PC-3 (cell line): Measurements from ENCODE around the gene BGLAP. TPM values are rescaled to one million over a fixed set of nuclear protein-coding genes. Genes with fewer than 3 reads are reported as not detected.

Experiments used
- ATAC-seq: fragments of 200-7000 bp; cut with Tn5 transposase; 2 replicates; pipeline ENCODE4 v1.9.1; 2020; ENCODE audit warnings: mild to moderate bottlenecking, moderate library complexity
- BruUV-seq: library from RNA; stranded (reverse); fragments of 400-500 nt; replicated peaks from 2 replicates; lab custom pipeline; 2021; lab: Mats Ljungman, UMichigan
- CTCF ChIA-PET: fragments of 300-600 bp; sonication (Branson Sonifier 250); formaldehyde crosslinking; loops from one replicate; lab custom pipeline; 2022; ENCODE audit warnings: antibody characterized with exemption; lab: Charles Lee
- POLR2A ChIA-PET: fragments of 300-600 bp; sonication (Branson Sonifier 250); formaldehyde crosslinking; loops from one replicate; lab custom pipeline; 2022; ENCODE audit warnings: antibody characterized with exemption; ENCODE audit not compliant: unreplicated experiment; lab: Charles Lee
- DNase-seq: peaks from one replicate; pipeline ENCODE4 v3.0.0-alpha.2; 2015
- H2AFZ ChIP-seq: fragments of 300-600 bp; sonication (generic); 2 replicates; pipeline ENCODE4 v1.6.0; 2016; ENCODE audit warnings: antibody characterized with exemption, low read length
- H3F3A ChIP-seq: fragments of 300-600 bp; sonication (generic); one replicate; pipeline ENCODE4 v1.6.0; 2017; ENCODE audit warnings: antibody characterized with exemption, low read length, control low read depth, mild to moderate bottlenecking; ENCODE audit not compliant: unreplicated experiment
- H3K27ac ChIP-seq: fragments of 300-600 bp; sonication (generic); 2 replicates; pipeline ENCODE4 v1.5.1; 2016; ENCODE audit warnings: mild to moderate bottlenecking, low read length
- H3K27me3 ChIP-seq: fragments of 300-600 bp; sonication (generic); 2 replicates; pipeline ENCODE4 v1.6.1; 2016; ENCODE audit warnings: low read length, mixed read lengths
- H3K36me3 ChIP-seq: fragments of 300-600 bp; sonication (generic); 2 replicates; pipeline ENCODE4 v1.6.1; 2016; ENCODE audit warnings: low read depth, mixed run types, low read length, mixed read lengths
- H3K4me1 ChIP-seq: fragments of 300-600 bp; sonication (generic); 2 replicates; pipeline ENCODE4 v1.5.1; 2016; ENCODE audit warnings: low read length; ENCODE audit not compliant: insufficient read depth
- H3K4me2 ChIP-seq: fragments of 300-600 bp; sonication (generic); 2 replicates; pipeline ENCODE4 v1.6.0; 2016; ENCODE audit warnings: low read length
- H3K4me3 ChIP-seq: fragments of 300-600 bp; sonication (generic); 2 replicates; pipeline ENCODE4 v1.5.1; 2016; ENCODE audit warnings: mild to moderate bottlenecking, low read length, mixed read lengths
- H3K79me2 ChIP-seq: fragments of 300-600 bp; sonication (generic); 2 replicates; pipeline ENCODE4 v1.6.1; 2017; ENCODE audit warnings: low read length, mixed read lengths
- H3K9ac ChIP-seq: fragments of 300-600 bp; sonication (generic); 2 replicates; pipeline ENCODE4 v1.6.0; 2016; ENCODE audit warnings: mild to moderate bottlenecking, low read length
- H3K9me2 ChIP-seq: fragments of 300-600 bp; sonication (generic); replicated peaks from 2 replicates; pipeline ENCODE4 v1.6.1; 2016; ENCODE audit warnings: mixed run types, low read length, mixed read lengths
- H3K9me3 ChIP-seq: fragments of 300-600 bp; sonication (generic); 2 replicates; pipeline ENCODE4 v1.6.1; 2016; ENCODE audit warnings: low read length, mixed read lengths
- H4K20me1 ChIP-seq: fragments of 300-600 bp; sonication (generic); 2 replicates; pipeline ENCODE4 v1.6.1; 2016; ENCODE audit warnings: low read length, mixed read lengths
- EZH2 ChIP-seq: fragments of 300-600 bp; sonication (generic); IDR thresholded peaks from one replicate; pipeline ENCODE4 v1.6.1; 2017; ENCODE audit warnings: antibody characterized with exemption, mild to moderate bottlenecking, low read length; ENCODE audit not compliant: unreplicated experiment
- EZH2phosphoT487 ChIP-seq: fragments of 300-600 bp; sonication (generic); IDR thresholded peaks from 2 replicates; pipeline ENCODE4 v1.6.1; 2018; ENCODE audit warnings: mild to moderate bottlenecking, antibody characterized with exemption, low read length, borderline replicate concordance
- intact Hi-C: fragments of 100-400 bp; cut with micrococcal nuclease; formaldehyde crosslinking; loops from 2 replicates; pipeline ENCODE4 v1.9.0; 2023
- total RNA-seq: library from RNA; depleted of rRNA; stranded (reverse); fragments of >200 nt; gene quantifications from 2 replicates; pipeline ENCODE4 v1.2.3, GENCODE V29; 2014
- TF ChIP-seq, protein P1 (sequence below): fragments of 300-600 bp; sonication (generic); conservative IDR thresholded peaks from 2 replicates; pipeline ENCODE4 v1.5.1; 2017; ENCODE audit warnings: antibody characterized with exemption, low read depth, mild to moderate bottlenecking, low read length

The BGLAP gene
- total RNA-seq, 1 experiment from 2014 or later: 2.5 TPM

DNA sequence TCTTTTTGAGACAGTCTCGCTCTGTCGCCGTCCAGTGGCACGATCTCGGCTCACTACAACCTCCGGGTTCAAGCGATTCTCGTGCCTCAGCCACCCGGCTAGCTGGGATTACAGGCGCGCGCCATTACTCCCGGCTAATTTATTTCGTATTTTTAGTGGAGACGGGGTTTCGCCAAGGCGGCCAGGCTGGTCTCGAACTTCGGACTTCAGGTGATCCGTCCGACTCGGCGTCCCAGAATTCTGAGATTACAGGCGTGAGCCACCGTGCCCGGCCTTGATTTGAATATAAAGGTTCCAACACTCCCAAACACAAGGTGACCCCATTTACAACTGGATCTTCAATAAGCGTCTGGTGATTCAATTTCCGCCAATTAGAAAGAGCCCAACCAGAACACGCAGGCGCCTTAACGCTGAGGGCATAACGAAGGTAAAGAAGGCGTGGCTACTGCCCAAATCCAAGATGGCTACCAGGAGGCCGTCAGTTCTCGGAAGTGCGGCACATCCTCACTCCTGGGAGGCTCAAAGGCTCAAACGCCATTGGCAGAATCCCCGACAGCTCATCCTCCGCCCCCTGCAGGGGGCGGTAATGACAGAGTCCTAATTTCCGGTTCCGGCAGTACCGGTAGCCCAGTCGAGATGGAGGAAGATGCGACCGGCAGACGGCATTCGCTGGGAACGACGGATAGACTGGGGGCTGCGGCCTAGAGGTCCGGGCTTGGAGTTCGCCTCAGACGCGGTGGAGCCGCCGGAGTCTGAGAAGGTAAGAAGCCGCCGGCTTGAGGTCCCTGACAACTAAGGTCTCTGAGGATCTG, 48.3 kb upstream of the BGLAP start, which contains the start of gene SLC25A44:
Gene SLC25A44, plus strand, starts transcription at position 617 of the 812 bp plus-strand sequence. CDS start 5,744 bp downstream, outside the sequence.
- TSS peak; percentile 91 for BruUV-seq
- ATAC-seq: peak; percentile 98
- H3K9ac ChIP-seq: peak within 1 kb of the TSS; percentile 82

DNA sequence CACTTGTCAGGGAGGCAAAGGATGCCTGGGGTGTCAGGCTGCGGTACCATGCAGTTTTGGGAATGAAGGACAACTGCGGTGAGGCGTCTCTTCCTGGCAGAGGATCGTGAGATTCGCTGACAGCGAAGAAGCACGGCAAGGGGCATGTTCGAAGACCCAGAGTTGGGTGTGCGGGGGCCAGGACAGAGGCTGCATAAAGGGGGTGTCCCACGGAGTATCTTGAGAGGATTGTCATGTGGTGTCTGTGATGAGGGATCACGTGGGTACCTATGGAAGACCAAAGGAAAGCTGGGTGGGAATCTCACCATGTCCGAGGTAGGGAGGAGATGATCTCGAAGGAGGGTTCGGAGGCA, 47.7 kb upstream of the BGLAP start:
- no peaks in the 10 kb centered on the region; the same call in 1 of the 2 replicates for H4K20me1 ChIP-seq
- H3K4me1 ChIP-seq: peaks cover 6% of the 10 kb centered on the region
- peak overlapping the region; percentile 75 for H3K9ac ChIP-seq
- CTCF ChIA-PET: interaction anchor here (0.5 to 1.5 kb wide), 2 partner anchors 31 to 160 kb away, joined by 5 to 17 read pairs; no protein-coding TSS in a partner anchor
- no peaks in the 10 kb centered on the region for H3K9me3 ChIP-seq
- peaks cover 7% of the 10 kb centered on the region; the same call in 1 of the 2 replicates for H3K36me3 ChIP-seq
- peak overlapping the region; percentile 36 for H2AFZ ChIP-seq
- intact Hi-C loops: loop anchor here (1.0 kb wide), 1 partner anchor 48 kb away; no protein-coding TSS in a partner anchor
- H3K27ac ChIP-seq: no peak overlapping the region
- ATAC-seq: peak; percentile 5
- H3K27me3 ChIP-seq: no peaks in the 10 kb centered on the region
- peak; percentile 12 for DNase-seq
- TF ChIP-seq EZH2phosphoT487 (no peak), EZH2 (no peak)
- TF ChIP-seq, protein P1, sequence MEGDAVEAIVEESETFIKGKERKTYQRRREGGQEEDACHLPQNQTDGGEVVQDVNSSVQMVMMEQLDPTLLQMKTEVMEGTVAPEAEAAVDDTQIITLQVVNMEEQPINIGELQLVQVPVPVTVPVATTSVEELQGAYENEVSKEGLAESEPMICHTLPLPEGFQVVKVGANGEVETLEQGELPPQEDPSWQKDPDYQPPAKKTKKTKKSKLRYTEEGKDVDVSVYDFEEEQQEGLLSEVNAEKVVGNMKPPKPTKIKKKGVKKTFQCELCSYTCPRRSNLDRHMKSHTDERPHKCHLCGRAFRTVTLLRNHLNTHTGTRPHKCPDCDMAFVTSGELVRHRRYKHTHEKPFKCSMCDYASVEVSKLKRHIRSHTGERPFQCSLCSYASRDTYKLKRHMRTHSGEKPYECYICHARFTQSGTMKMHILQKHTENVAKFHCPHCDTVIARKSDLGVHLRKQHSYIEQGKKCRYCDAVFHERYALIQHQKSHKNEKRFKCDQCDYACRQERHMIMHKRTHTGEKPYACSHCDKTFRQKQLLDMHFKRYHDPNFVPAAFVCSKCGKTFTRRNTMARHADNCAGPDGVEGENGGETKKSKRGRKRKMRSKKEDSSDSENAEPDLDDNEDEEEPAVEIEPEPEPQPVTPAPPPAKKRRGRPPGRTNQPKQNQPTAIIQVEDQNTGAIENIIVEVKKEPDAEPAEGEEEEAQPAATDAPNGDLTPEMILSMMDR: no peak
- TSS peak; percentile 86 for BruUV-seq
- POLR2A ChIA-PET: interaction anchor here (0.7 to 2.0 kb wide), 2 partner anchors 19 to 41 kb away, joined by 4 to 13 read pairs; partner anchors contain the start of genes PMF1 and SEMA4A
- peak overlapping the region; percentile 87 for H3K4me3 ChIP-seq
- H3K4me2 ChIP-seq: peak overlapping the region; percentile 90
- no peaks in the 10 kb centered on the region for H3K9me2 ChIP-seq
- no peaks in the 10 kb centered on the region for H3F3A ChIP-seq
- H3K79me2 ChIP-seq: peaks cover 59% of the 10 kb centered on the region

More for the DNA sequence above, 48.3 kb upstream of the BGLAP start, which contains the start of gene SLC25A44:
- peaks cover 7% of the 10 kb centered on the region; the same call in 1 of the 2 replicates for H3K36me3 ChIP-seq
- H4K20me1 ChIP-seq: no peaks in the 10 kb centered on the region; the same call in 1 of the 2 replicates
- no peaks in the 10 kb centered on the region for H3F3A ChIP-seq
- H2AFZ ChIP-seq: peak within 1 kb of the TSS; percentile 86
- H3K9me2 ChIP-seq: no peaks in the 10 kb centered on the region
- no peaks in the 10 kb centered on the region for H3K27me3 ChIP-seq
- CTCF ChIA-PET: interaction anchor here (0.7 to 1.5 kb wide), 2 partner anchors 31 to 113 kb away, joined by 3 to 17 read pairs; no protein-coding TSS in a partner anchor
- H3K79me2 ChIP-seq: peaks cover 53% of the 10 kb centered on the region
- POLR2A ChIA-PET: interaction anchor here (0.5 to 2.0 kb wide), 6 partner anchors 19 to 231 kb away, joined by 3 to 13 read pairs (median 4); partner anchors contain the start of genes PMF1 and SEMA4A
- H3K27ac ChIP-seq: peak within 1 kb of the TSS; percentile 67
- TF ChIP-seq, protein P1: peak; percentile 43
- no peak for TF ChIP-seq EZH2
- no peak for TF ChIP-seq EZH2phosphoT487
- DNase-seq: peak; percentile 100
- no peaks in the 10 kb centered on the region for H3K9me3 ChIP-seq
- intact Hi-C loops: loop anchor here (1.0 kb wide), 1 partner anchor 47 kb away; no protein-coding TSS in a partner anchor
- H3K4me3 ChIP-seq: peak within 1 kb of the TSS; percentile 87
- peak within 1 kb of the TSS; percentile 90 for H3K4me2 ChIP-seq
- H3K4me1 ChIP-seq: peaks cover 6% of the 10 kb centered on the region
